ENCODE measurements around the gene NCMAP. TPM values are rescaled to one million over a fixed set of nuclear protein-coding genes. Genes with fewer than 3 reads are reported as not detected.

The NCMAP gene
- total RNA-seq, 2 experiments from 2014 or later, result 0.99 to 1.1 TPM

DNA sequence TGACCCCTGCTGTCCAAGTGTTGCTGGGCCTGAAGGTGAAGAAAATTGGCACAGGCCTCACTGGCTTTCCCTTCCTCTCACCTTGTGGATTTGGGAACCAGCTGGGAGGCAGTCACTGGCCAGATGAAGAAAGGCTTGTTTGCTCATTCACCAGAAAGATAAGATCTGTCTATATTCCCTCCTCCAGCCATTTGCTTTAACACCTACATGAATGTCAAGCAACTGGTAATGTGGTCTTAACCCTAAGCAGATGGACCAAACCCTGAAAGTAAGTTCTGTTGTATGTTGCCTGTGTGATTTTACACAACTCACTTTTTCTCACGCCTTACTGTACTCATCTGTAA is 76.9 kb downstream of the NCMAP start:
- POLR2A ChIA-PET, result interaction anchor here (0.6 kb wide), 1 partner anchor 126 kb away, joined by 3 read pairs; no protein-coding TSS in a partner anchor
- TF ChIP-seq, protein P1, sequence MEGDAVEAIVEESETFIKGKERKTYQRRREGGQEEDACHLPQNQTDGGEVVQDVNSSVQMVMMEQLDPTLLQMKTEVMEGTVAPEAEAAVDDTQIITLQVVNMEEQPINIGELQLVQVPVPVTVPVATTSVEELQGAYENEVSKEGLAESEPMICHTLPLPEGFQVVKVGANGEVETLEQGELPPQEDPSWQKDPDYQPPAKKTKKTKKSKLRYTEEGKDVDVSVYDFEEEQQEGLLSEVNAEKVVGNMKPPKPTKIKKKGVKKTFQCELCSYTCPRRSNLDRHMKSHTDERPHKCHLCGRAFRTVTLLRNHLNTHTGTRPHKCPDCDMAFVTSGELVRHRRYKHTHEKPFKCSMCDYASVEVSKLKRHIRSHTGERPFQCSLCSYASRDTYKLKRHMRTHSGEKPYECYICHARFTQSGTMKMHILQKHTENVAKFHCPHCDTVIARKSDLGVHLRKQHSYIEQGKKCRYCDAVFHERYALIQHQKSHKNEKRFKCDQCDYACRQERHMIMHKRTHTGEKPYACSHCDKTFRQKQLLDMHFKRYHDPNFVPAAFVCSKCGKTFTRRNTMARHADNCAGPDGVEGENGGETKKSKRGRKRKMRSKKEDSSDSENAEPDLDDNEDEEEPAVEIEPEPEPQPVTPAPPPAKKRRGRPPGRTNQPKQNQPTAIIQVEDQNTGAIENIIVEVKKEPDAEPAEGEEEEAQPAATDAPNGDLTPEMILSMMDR (conservative IDR thresholded peaks at IDR 0.05; ENCODE audit: low read length), result no peak
- TF ChIP-seq EZH2phosphoT487 (IDR thresholded peaks at IDR 0.05; ENCODE audit: borderline replicate concordance, low read depth, low read length), result no peak

DNA sequence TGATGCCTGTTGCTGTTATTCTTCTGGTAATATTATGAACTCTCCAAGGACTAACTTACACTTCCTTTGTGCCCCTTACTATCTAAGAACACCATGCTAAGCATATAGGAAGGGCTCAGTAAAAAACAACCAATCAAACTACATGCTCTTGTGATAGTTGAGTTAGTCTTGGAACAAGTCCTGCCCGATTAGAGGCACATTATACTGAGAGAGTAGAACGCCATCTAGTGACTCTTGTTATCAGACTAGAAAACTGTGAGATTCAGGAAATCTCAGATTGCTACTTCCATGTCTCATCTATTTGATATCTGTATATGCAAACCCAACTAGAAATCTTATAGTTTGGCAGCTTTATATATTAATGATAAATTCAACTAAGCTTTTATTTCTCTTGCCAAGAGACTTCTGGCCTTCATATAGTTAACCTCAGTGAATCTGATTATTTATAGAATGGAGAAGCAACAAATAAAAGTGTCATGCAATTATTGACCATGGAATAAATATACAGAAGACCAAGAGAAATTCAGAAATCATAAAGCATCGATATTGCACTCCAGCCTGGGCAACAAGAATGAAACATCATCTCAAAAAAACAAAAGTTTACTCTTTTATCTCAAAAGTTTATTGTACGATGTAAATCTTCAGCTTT is 79.4 kb downstream of the NCMAP start:
- H3K4me2 ChIP-seq (ENCODE audit: low read length), result no peak overlapping the region
- intact Hi-C loops (cut with micrococcal nuclease; ENCODE audit: unreplicated experiment), result loop anchor here (1.0 to 5.0 kb wide), 5 partner anchors 43 to 437 kb away; partner anchors contain the start of gene NIPAL3
- H2AFZ ChIP-seq (ENCODE audit: low read length), result no peak overlapping the region
- no peaks in the 10 kb centered on the region for H3K9me2 ChIP-seq (ENCODE audit: insufficient read depth, low read length)
- BruUV-seq (replicated peaks), result no TSS peak
- H3K9me3 ChIP-seq (ENCODE audit: low read length), result no peaks in the 10 kb centered on the region
- peaks cover 4% of the 10 kb centered on the region for H3K4me1 ChIP-seq (ENCODE audit: insufficient read depth, low read length, poor library complexity, severe bottlenecking)
- peak; percentile 86 for DNase-seq (ENCODE audit: low spot score)
- H3K36me3 ChIP-seq (ENCODE audit: insufficient read depth, low read length), result no peaks in the 10 kb centered on the region
- ChIA-PET CTCF (ENCODE audit: unreplicated experiment) (no interaction called here), POLR2A (interaction anchor here (0.7 to 1.2 kb wide), 3 partner anchors 45 to 171 kb away, joined by 3 to 5 read pairs (median 3); no protein-coding TSS in a partner anchor)
- no peak for TF ChIP-seq EZH2phosphoT487 (IDR thresholded peaks at IDR 0.05; ENCODE audit: borderline replicate concordance, low read depth, low read length)
- TF ChIP-seq, protein P1 (conservative IDR thresholded peaks at IDR 0.05; ENCODE audit: low read length), result peak; percentile 97
- no peaks in the 10 kb centered on the region for H4K20me1 ChIP-seq (ENCODE audit: insufficient read depth, low read length)
- no peaks in the 10 kb centered on the region for H3K79me2 ChIP-seq (ENCODE audit: insufficient read depth, low read depth, low read length)
- H3K27ac ChIP-seq (ENCODE audit: low read depth, low read length, poor library complexity, severe bottlenecking), result no peak overlapping the region
- H3K4me3 ChIP-seq (ENCODE audit: low read depth, low read length, poor library complexity, severe bottlenecking), result no peak overlapping the region

More for the DNA sequence above, 76.9 kb downstream of the NCMAP start:
- CTCF ChIA-PET (ENCODE audit: unreplicated experiment), result no interaction called here
- Histone ChIP-seq H3K9me3 (ENCODE audit: low read length) (no peaks in the 10 kb centered on the region), H3K27ac (ENCODE audit: low read depth, low read length, poor library complexity, severe bottlenecking) (no peak overlapping the region), H3K9me2 (ENCODE audit: insufficient read depth, low read length) (no peaks in the 10 kb centered on the region), H3K79me2 (ENCODE audit: insufficient read depth, low read depth, low read length) (no peaks in the 10 kb centered on the region), H3K36me3 (ENCODE audit: insufficient read depth, low read length) (no peaks in the 10 kb centered on the region), H2AFZ (ENCODE audit: low read length) (no peak overlapping the region), H3K4me3 (ENCODE audit: low read depth, low read length, poor library complexity, severe bottlenecking) (no peak overlapping the region), H3K4me1 (ENCODE audit: insufficient read depth, low read length, poor library complexity, severe bottlenecking) (peaks cover 4% of the 10 kb centered on the region), H3K4me2 (ENCODE audit: low read length) (no peak overlapping the region), H4K20me1 (ENCODE audit: insufficient read depth, low read length) (no peaks in the 10 kb centered on the region)
- no peak for DNase-seq (ENCODE audit: low spot score)
- BruUV-seq (replicated peaks), result no TSS peak
- intact Hi-C loops (cut with micrococcal nuclease; ENCODE audit: unreplicated experiment), result no loop called here

DNA sequence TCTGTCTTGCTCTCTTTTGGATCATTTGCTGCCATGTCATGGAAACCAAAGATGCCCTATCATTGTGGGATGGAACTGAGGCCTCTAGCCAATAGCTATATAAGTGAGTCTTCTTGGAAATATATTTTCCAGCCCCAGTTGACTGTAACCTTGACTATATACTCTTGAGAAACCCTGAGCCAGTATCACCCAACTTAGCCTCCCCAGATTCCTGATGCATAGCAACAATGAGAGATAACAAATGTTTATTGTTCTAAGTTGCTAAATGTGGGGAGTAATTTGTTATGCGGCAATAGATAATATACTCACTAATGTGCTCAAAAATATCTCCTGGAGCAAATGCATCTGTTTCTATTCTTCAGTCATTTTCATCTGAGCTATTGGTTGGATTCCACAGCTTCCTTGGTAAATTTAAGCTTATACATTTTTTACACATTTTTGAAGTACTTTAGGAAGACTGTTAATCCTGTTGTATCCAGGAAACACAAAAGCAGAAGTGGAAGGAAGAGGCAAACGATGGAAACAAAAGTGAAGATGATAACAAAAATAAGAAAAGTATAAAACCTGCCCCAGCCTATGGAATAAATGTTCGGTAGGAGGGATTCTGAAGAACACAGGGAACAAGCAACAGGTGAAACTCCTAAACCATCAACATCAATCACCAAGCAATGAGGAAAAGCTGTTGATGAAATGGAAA is 80.9 kb downstream of the NCMAP start:
- intact Hi-C loops (cut with micrococcal nuclease; ENCODE audit: unreplicated experiment), result loop anchor here (5.0 kb wide), 2 partner anchors 45 to 220 kb away; partner anchors contain the start of gene NIPAL3
- BruUV-seq (replicated peaks), result no TSS peak
- Histone ChIP-seq H3K79me2 (ENCODE audit: insufficient read depth, low read depth, low read length) (no peaks in the 10 kb centered on the region), H3K4me2 (ENCODE audit: low read length) (no peak overlapping the region), H3K9me3 (ENCODE audit: low read length) (no peaks in the 10 kb centered on the region), H3K4me3 (ENCODE audit: low read depth, low read length, poor library complexity, severe bottlenecking) (no peak overlapping the region), H3K9me2 (ENCODE audit: insufficient read depth, low read length) (no peaks in the 10 kb centered on the region), H2AFZ (ENCODE audit: low read length) (no peak overlapping the region), H3K36me3 (ENCODE audit: insufficient read depth, low read length) (no peaks in the 10 kb centered on the region), H3K4me1 (ENCODE audit: insufficient read depth, low read length, poor library complexity, severe bottlenecking) (peaks cover 11% of the 10 kb centered on the region), H3K27ac (ENCODE audit: low read depth, low read length, poor library complexity, severe bottlenecking) (no peak overlapping the region), H4K20me1 (ENCODE audit: insufficient read depth, low read length) (no peaks in the 10 kb centered on the region)
- DNase-seq (ENCODE audit: low spot score), result no peak
- ChIA-PET POLR2A (no interaction called here), CTCF (ENCODE audit: unreplicated experiment) (no interaction called here)
- TF ChIP-seq EZH2phosphoT487 (IDR thresholded peaks at IDR 0.05; ENCODE audit: borderline replicate concordance, low read depth, low read length), result no peak
- TF ChIP-seq, protein P1 (conservative IDR thresholded peaks at IDR 0.05; ENCODE audit: low read length), result no peak

Data from OCI-LY7 (cell line).